T follicular helper cell (primary cell): ENCODE data around the gene RMND1.
"Not testable (repeated sequence)": the region's sequence is repeated elsewhere in the genome, so short reads cannot be mapped to it uniquely, and the experiment has no call there.

Experiments used
- DNase-seq: peaks from one replicate; pipeline ENCODE4 v3.0.0-alpha.2; 2020; ENCODE audit warnings: low read depth

Gene RMND1

GRCh38 chr6:151452750-151453427 lies 963 bp upstream of the RMND1 start:
- DNase-seq, result no peak

- no peak for DNase-seq
These were observed 443 bp downstream of the RMND1 start for GRCh38 chr6:151451417-151451949.

- not testable (repeated sequence) for DNase-seq
These were observed 998 bp downstream of the RMND1 start for GRCh38 chr6:151450928-151451327.

- DNase-seq, result no peak
These were observed 3.3 kb downstream of the RMND1 start for GRCh38 chr6:151448623-151449022.

GRCh38 chr6:151447237-151447636 lies 4.7 kb downstream of the RMND1 start:
- no peak for DNase-seq

GRCh38 chr6:151445482-151445881 lies 6.4 kb downstream of the RMND1 start:
- no peak for DNase-seq

GRCh38 chr6:151443911-151444621 lies 7.9 kb downstream of the RMND1 start:
- no peak for DNase-seq

- no peak for DNase-seq
These were observed 8.5 kb downstream of the RMND1 start for GRCh38 chr6:151443454-151443853.

- no peak for DNase-seq
These were observed 9.6 kb downstream of the RMND1 start for GRCh38 chr6:151442371-151442770.

GRCh38 chr6:151441390-151442166 lies 10.3 kb downstream of the RMND1 start:
- DNase-seq, result no peak

GRCh38 chr6:151440930-151441329 lies 11.0 kb downstream of the RMND1 start:
- DNase-seq, result no peak

- DNase-seq, result no peak
These were observed 11.4 kb downstream of the RMND1 start for GRCh38 chr6:151440498-151440897.

- no peak for DNase-seq
These were observed 14.5 kb downstream of the RMND1 start for GRCh38 chr6:151437401-151437800.

- no peak for DNase-seq
These were observed 15.1 kb downstream of the RMND1 start for GRCh38 chr6:151436802-151437201.

GRCh38 chr6:151436300-151436699 lies 15.6 kb downstream of the RMND1 start:
- DNase-seq, result no peak

- no peak for DNase-seq
These were observed 17.6 kb downstream of the RMND1 start for GRCh38 chr6:151434369-151434768.

- DNase-seq, result no peak
These were observed 19.3 kb downstream of the RMND1 start for GRCh38 chr6:151432651-151433050.

GRCh38 chr6:151431337-151431736 lies 20.6 kb downstream of the RMND1 start:
- no peak for DNase-seq

- DNase-seq, result no peak
These were observed 21.0 kb downstream of the RMND1 start for GRCh38 chr6:151430886-151431285.

- DNase-seq, result no peak
These were observed 23.7 kb downstream of the RMND1 start for GRCh38 chr6:151428093-151428735.

GRCh38 chr6:151425561-151425960 lies 26.4 kb downstream of the RMND1 start:
- no peak for DNase-seq

GRCh38 chr6:151422981-151423380 lies 28.9 kb downstream of the RMND1 start:
- DNase-seq, result no peak
